ENCODE measurements around the gene LZTFL1.
A peak's percentile ranks its signal among the peaks of the same experiment; 100 is the strongest.

Gene LZTFL1, protein sequence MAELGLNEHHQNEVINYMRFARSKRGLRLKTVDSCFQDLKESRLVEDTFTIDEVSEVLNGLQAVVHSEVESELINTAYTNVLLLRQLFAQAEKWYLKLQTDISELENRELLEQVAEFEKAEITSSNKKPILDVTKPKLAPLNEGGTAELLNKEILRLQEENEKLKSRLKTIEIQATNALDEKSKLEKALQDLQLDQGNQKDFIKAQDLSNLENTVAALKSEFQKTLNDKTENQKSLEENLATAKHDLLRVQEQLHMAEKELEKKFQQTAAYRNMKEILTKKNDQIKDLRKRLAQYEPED

DNA sequence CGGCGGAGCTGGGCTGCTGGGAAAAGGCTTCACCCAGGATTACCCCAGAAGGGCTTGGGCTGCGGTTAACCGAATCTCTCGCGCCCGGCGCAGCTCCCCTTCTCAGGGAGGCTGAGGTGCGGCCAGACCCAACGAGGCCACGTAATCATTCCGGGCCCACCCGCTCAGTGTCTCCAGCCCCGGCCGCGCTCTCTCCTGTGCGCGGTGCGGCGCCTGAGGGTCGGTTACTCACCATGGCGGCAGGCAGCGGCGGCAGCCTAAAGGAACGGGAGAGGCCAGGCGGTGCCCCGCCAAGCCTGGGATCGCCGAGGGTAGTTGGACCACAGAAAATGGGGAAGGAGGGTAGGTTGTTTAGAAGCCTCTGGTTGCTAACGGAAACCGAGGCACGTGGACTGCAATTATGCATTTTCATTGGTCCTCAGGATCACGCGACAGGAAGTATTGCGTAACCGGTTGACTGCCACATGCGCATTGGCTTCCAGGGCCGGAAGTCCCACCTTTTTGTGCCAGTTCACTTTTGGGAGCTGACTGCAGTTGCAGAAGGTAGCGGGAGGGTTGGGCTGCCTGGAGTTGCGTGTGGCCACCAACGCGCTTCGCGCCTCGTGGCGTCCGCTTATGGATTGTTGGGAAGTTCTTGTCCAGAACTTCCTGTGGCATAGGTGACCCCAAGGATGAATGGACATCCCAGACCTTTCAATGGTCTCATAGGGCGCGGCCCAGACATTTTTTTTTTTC is at the start of gene LZTFL1:
LZTFL1 (minus strand) TSS at position 363 of the 735 bp plus-strand sequence; CDS start at position 235, 128 bp downstream.
- peak; percentile 97 for DNase-seq

DNA sequence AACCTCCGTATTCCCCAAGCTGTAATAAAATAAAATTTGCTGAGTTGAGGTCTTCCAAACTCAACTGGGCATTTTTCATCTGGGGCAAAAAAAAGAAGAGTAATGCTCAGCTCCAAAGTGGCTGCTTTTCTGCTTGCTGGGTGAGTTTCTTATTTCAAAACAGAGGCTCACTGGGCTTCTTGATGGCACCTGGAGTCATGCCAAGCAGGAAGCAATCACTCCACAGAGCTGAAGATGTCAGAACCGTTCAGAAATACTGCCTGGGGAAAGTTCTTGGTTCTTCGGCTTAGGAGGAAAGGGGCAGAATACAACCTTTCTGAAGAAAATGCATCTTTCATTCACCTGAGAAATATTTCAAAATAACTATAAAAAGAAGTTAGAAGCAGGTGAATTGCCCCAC is 48.5 kb upstream of the LZTFL1 start:
- no peak for DNase-seq

DNA sequence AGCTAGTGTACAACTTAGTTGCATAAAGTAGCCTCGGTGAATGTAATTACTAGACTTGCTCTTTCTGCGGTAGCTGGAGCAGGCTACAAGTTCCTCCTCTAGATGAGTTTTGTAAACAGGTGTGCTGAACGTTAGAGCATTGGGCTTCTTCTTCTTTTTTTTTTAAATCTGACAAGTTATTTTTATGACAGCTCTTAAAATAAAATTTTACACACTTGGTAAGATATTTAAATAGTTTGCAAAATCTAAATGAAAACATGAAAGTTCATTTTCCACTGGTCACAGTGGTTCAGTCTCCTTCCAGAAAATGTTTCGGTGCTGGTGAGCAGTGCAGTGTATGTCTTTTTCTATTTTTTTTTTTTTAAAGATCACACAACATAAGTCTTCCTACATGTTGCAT is 47.4 kb upstream of the LZTFL1 start:
- no peak for DNase-seq

DNA sequence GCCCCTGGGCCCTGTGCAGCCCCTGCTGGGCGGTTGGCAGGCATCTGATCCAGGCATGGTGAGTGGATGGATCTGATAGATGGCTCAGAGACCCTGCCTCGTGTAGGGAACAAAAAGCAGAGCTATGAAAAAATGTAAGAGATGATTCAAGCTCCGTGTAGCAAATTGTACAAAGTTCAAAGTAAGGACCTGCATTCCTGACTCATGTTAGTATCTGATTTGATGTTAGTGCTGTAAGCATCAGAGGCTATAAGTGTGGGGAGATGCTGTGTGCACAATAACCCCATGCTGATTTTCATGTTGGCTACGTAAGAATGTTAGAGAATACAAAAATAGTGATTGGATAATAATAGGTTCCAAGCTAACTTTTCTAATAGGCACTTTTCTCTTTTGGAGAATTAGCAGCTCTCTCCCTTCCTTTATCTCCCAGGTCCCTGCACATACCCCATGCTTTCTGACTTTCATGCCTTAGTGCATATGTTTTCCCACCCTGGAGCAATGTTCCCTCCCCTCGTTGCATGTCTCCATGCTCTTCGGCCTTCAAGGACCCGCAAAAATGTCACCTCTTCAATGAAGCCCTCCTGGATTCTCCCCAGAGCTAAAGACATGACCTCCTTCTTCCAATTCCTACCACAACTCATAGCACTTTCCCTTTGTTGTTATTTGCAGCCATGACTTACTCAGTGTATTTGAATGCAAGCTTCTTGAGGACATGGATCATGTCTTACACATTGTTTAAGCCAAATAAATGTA is 46.0 kb upstream of the LZTFL1 start:
- DNase-seq, result no peak

DNA sequence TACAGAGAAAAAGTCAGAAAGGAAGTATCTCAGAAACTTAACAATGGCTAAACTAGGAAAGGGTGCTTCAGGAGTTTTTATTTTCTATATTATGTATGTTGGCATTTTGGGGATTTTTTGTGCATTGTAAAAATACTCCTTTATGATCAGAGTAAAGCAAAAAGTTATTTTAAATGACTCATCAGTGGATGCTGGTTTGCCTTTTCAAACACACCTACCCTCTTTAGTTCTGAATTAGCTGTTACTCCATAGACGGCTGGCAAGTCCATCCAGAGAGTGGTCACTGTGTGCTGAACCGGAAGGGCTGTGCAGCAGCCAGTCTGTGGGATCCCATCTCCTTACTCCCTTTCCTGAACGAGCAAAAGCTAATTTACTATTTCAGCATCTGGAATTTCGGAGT is 45.4 kb upstream of the LZTFL1 start:
- DNase-seq, result no peak

DNA sequence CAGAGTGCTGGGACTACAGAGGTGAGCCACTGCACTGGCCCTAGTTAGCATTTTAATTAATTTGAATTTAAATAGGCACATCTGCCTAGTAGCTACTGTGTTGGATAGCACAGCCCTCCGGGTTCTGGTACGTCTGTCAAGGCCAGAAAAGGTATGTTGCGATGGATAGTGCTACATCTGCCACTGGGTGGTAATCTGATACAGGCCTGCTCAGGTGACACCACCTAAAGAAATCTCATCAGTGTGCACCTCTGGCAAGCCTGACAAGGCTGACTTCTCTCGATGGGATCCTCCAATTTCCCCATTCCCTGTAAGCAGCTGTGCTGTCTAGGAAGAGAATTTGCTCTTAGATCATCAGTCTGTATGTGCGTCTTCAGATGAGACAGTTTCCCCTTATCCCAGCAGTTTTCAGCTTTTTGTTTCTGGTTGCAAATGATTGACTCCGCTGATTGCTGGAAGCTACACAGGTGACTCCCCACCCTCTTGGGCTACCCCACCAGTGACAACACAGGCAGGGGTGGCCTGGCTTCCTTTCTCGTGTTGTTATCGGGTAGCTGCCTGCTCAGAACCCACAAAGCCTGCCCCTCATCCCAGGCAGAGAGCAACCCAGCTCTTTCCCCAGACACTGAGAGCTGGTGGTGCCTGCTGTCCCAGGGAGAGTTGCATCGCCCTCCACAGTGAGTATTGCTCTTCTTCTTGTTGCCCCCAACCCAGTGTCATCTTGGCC is 44.2 kb upstream of the LZTFL1 start, which contains the start of gene CCR9:
CCR9 (plus strand) TSS at position 565 of the 727 bp plus-strand sequence. CDS start 8,391 bp downstream, outside the sequence.
- DNase-seq, result no peak

DNA sequence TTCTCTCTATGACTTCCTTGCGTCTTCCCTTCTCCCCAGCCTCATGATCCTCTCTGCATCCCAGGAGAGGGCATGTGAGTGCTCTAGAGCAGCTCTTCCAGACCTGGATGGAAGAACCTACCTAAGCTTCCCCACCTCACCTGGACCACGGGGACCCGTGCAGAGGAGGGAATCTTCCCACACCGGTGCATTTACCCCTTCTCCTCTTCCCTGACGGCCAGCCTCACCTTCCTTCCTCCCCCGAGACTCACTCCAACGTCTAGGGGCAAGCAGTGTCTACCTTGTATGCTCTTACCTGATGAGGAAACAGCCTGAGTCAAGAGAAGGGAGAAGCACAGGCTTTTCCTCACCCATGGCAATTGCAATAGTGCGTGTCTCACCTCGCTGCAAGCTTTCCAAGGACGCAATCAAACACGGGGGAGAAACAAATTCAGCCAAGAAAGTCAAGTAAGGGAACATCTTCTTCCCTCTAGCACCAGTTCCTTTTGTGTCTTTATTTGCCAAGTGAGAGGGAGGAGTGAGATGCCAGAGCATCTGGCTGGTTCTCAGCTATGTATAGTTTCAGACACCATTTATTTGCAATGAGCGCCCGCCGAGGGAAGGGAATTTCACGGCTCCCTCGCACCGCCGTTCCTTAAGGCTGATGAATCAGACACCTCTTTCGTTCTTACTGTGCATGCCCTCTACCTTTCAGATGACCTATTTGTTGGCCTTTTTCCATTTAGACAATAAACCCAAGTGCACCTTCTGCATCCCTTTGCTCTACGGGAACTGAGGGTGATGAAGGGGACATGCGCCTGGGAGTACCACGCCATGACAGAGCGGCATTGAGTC is 42.7 kb upstream of the LZTFL1 start:
- no peak for DNase-seq

DNA sequence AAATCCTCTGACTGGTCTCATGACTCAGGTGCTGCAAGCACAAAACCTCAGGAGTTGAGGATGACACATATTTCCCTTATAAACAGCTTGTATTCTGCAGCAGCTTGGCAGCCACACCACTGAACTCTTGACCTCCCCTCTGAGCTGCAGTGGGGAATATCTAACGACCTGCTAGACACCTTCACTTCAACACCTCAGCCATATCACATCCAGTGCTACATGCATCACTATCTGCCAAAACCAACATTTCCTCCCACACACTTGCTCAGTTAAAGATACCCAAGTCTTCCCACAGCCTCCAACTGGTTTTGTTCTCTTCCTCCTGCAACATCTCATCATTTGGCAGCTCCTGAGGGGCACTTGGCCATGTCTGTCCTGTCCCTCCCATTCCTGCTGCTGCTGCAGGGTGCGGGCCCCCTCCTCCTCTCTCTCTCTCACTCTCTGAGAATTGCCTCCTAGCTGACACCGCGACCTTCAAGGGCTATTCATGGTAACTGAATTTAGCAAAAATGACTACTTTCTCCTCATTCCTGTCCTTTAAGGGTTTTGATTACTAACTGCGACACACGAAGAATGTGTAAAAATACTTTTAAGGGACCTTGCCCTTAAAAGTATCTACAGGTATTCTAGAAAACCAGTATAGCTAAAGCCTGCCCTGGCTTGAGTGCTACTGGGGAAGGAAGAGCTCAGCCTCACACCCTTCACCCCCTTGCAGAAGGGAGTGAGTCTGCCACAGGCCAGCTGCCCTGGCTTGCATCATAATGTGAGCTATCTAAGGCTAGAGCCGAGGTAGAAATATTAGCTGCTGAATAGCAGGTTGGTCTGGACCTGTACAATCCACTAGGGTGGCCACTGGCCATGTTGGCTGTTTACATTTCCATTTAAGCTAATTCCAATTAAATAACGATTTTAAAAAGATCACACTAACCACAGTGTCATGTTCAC is 39.4 kb upstream of the LZTFL1 start:
- no peak for DNase-seq

DNA sequence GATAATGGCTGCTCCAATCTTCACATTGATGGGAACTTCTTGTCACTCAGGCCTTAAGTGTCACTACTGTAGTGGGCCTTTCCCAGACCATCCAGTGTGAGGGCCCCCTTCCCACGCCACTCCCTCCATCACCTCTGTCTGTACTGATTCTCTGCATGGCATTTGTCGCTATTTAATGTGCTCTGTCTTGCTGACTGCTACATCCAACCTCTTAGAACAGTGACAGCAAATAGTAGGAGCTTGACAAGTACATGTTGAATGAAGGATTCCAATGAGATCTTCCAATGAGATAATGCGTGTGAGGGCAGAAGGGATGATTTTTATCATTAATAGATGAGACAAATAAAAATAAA is 38.8 kb upstream of the LZTFL1 start:
- DNase-seq, result no peak

DNA sequence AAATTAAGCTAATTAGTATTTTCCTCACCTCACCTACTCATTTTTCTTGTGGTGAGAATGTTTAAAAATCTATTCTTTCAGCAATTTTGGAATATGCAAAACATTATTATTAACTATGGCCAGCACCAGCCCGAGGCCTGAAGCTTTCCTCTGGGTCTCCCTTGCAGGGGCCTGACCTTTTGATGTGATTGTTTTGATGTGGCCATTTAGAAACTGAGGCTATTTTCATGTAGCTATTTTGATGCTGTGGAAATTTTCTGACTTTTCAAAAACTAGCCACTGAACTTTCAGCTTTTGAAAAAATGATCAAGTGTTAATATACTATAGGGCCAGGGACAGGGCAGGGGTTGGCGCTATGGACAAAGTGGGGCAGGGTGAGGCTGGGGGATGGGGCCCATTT is 36.2 kb upstream of the LZTFL1 start:
- no peak for DNase-seq

DNA sequence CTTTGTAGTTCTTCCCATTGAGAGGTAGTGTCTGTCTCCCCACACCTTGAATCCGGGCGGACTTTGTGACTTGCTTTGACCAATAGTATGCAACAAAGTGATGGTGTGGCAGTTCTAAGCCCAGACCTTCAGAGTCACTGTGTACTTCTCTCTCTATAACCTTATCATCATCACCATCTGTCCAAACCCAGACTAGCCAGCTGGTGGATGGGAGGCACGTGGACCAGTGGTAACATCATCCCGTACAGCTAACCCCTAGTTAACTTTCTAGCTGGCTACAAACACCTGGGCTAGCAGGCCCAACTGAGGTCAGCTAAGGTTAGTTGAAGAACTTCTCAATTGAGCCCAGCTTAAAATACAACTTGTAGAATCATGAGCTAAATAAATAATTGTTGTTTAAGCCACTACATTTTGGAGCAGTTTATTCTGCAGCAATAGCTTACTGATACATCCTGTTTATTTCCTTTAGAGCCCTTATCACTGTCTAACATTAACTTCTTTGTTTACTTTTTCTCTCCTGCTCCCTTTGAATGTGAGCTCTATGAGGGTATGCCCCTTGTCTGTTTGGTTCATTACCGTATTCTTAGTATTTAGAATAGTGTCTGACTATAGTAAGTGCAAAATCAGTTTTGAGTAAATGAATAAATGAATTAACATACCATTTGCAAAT is 32.9 kb upstream of the LZTFL1 start:
- DNase-seq, result no peak

DNA sequence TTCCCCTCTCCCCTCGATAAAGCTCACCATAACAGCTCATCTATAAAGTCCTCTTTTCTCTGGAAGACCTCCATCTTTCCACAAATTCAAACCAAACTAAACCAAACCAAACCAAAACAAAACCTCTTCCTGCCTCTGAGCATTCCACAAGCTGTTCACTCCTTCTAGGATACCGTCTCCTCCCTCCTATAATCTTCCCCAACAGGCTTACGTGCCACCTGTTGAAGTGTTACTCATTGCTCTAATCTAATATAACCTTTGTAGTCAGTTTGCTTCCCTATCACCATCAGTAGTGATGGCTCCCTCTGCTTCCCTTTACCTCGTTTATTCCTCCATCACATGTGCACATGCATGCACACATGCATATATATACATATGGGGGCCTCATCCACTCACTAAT is 31.7 kb upstream of the LZTFL1 start:
- no peak for DNase-seq

DNA sequence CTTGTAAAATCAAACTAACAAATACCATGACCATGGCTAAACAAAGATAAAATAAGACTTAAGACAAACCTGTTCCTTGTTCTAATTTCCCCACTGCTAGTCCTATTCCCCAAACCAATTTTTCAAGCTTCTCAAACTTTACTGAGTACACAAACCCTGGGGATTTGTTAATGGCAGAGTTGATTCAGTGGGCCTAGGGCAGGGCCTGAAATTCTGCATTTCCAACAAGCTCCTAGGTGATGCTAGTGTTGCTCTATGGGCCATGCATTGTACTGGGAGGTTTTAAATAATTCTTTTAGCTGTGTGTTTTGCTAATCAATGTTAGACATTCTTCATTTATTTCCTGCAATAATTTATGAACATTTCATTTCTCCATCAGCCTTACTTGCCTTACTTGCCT is 31.1 kb upstream of the LZTFL1 start:
- no peak for DNase-seq

DNA sequence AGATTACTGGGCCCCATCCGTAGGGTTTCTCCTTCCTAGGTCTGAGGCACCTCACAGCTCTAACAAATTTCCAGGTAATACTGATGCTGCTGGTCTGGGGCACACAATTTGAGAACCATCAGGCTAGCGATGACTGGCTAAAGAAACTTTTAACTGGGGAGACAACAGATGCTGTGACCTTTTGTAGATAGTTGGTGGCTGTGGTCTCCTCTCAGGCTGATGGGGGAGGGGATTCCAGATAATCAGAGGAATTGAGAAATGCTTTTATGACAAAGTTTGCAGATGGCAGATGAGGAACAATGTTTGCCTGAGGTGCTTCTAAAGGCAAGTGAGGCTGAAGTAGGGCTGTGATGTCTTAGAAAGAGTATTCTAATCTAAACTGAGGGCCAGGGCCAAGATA is 30.6 kb upstream of the LZTFL1 start:
- no peak for DNase-seq

DNA sequence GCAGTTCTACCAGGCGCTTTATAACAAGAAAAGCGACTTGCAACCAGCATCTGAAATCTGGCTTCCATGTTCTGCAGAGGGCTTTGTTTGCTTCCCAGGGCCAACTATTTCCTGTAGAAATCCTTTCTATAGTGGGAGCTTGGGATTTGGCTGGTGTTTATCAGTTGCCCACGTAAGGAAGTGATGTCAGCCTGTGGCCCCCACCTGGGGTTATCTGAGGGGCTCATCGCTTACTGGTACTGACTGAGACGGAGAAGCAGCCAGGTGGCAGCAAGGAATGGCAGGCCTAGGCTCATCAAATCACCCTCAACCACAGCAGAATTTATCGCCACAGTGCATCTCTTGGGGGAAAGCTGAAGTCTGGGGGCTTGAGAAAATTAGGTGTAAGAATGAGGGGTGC is 29.9 kb upstream of the LZTFL1 start:
- no peak for DNase-seq

DNA sequence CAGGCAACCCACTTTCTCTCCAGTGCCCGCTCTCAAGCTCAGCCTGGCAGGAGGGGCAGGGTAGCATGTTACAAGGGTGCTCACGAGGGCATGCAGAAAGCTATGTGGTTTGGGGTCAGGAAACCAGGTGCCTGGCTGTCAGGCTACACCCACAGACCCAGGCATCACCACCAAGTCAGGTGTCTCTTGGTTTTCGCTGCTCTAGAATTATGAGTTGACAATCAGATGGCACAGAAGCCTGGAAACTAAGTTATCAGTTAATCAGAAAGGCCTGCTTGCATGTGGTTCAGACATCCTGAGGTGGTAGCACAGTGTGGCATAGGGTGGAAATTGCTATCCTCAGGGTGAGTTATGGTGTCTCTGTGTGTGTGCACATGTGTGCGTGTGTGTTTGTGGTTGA is 28.2 kb upstream of the LZTFL1 start:
- DNase-seq, result no peak

DNA sequence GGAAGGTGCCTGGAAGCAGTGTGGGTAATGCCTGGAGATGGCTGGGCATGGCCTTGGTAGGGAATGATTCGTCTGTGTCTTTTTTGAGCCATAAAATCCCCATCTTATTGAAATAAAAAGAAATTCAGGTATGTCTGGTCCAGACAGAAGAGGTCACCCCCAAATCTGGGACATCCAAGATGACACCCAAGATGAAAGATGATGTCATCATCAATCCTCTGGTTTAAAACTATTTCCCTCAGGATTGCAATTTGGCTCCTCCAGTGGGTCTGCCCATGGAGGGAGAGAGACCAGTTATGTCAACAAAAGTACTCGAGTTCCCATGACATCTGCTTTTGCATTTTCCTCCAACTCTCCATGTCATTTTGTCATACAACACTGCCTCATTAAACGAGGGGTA is 27.7 kb upstream of the LZTFL1 start:
- no peak for DNase-seq

DNA sequence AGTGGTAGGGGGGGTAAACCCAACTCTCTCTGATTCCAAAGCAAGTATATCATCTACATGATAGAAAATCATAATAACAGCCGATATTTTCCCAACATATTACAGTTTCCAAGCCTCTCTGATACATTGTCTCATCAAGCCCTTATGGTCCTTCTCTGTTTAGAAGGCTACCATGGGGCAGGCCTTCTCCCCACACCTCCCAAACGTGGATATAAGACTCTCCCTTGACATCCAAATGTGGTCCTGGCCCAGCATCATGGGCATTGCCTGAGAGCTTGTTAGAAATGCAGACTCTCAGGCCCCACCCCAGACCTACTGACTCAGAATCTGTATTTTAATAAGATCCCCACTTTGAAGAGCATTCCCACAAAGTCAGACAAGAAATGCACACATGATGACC is 26.7 kb upstream of the LZTFL1 start:
- DNase-seq, result no peak

DNA sequence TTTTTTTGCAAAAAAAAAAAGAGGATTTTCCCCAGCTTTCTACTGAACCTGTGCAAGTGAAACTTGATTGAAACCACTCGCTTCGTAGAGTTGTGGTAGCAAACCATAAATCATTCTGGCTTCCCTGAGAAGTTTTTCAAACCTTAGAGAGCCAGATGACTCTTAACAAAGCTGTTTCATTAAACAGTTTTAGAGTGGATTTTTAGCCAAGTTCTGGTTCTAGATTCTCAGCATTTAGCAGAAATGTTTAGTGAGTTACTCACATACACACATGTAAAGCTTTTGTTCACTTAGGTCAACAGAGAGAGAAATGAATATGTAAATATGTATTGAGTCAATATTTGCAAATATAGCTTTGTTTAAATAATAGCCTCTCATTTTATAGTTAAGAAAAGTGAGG is 26.3 kb upstream of the LZTFL1 start:
- DNase-seq, result no peak

DNA sequence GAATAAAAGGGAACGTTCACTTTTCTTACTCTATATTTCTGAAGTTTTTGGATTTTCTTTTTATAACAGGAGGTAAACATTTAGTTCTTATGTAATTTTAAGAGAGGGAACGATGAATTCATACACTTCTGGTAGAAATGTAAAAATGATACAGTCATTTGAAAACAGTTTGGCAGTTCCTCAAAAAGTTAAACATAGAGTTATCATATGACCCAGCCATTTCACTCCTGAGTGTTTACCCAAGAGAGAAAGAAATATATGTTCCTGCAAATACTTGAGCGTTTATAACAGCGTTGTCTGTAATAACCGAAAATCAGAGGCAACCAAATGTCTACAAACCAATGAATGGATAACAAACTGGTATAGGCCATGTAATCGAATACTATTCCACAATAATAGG is 23.6 kb upstream of the LZTFL1 start:
- no peak for DNase-seq

Measured in amniotic stem cell (primary cell).